HG03469 (cell line): ENCODE data around the gene OR9Q1.
"Not testable (repeated sequence)": the region's sequence is repeated elsewhere in the genome, so short reads cannot be mapped to it uniquely, and the experiment has no call there.

Experiments used
- ATAC-seq: cut with Tn5 transposase; IDR thresholded peaks from one replicate; pipeline ENCODE4 v1.9.1; 2021; ENCODE audit warnings: mild to moderate bottlenecking, moderate library complexity, moderate number of reproducible peaks; ENCODE audit not compliant: unreplicated experiment

The OR9Q1 gene

DNA sequence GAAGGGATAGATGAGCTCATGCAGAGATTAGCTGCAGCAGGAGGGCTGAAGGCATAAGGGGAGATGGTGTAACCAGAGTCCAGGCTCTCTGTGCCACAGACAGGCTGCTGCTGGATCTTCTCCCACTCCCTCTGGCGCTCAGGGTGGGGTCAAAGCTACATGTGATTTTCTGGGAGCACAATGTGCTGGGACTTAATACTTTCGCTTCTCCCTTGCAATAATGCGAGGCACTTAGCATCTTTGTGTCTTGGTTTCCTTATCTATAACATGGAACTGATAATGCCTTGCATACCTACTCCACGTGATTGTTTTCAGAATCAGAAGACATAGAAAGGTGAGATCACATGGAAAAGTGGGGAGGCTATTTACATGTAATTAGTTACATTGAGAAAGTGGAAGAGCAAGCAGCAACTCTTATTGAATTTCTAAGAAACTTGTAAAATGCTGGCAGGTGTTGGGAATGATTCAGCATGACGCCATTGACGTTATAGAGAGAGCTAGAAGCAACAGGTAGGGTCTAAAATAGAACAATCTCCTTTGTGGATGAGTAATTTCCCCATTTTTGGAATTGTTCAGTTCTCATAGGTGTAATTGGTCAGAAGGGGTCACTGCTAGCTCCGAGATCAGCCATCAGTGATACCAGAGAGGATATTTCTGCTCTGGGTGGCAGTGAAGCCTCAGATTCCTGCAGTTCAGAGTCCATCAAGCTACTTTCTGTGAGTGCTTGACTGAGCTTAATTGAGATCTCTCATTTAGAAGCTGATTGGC is 109.8 kb downstream of the OR9Q1 start:
- no peak for ATAC-seq

DNA sequence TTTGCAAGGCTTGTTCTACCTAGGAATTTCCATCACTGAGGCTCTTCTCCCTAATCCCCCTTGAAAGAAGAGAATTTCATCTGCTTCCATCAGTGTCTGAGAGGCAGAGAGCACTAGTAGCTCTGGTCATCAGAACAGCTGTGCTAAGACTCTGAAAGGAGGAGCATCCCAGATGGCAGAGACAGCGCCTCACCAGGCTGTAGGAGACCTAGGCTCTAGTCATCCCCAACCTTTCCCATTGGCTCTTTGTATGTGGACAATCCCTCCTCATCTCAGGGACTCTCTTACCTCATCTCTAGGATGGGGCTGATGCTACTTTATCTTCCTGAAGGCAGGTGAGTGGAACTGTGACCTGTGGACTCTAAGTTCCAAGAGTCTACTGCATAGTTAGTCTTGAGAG is 110.5 kb downstream of the OR9Q1 start:
- no peak for ATAC-seq

DNA sequence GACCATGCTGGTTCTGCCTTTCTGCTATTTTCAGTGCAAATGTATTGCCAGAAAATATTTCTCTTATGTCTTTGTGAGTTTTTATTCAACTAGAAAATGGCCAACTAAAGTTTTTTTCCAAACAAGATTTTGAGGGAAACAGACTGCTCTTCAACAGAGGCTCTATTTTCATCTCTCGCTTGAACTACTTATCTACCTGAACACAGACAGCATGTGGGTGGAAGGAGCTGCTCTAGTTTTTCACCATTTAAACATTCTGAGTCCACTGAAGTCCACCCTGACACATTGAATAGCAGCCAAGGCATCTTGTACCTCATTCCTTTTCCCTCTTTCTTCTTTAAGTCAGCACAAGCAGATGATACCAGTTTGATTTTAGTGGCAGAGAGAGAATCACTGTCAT is 111.5 kb downstream of the OR9Q1 start:
- ATAC-seq, result no peak

DNA sequence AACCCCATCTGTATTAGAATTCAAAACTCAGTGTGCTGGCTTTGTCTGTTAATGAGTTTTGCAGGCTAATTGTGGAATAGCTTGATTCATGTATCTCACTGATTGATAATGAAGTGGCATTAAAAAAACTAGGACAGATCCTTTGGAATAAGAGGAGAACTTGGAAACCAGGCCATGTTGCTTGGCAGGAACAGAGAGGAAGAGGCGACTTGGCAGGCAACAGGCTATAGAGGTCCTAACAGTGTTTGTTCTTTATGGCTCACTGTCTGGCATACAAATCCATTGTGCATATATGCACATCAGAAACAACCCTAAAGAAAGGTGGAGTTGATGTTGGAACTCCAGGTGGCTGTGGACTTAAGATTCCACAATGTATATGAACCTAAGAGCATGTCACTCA is 119.1 kb downstream of the OR9Q1 start:
- ATAC-seq, result no peak

DNA sequence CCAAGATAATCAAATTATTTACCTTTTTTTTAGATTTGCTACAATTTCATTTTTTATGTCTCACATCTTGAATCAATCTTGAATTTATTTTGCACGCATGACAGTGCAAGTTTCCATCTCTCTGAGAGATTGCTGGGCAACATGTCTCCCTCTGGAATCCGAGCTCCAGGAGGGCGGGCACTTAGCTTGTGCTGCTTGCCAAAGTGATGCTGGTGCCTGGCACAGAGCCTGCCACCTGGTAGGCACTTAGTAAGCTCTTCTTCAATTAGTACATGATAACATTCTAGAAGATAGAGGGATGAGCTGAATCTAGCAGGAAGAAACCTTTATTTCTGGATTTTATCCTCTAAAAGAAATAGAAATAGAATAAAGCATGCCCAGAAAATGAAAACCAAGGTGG is 129.1 kb downstream of the OR9Q1 start:
- ATAC-seq, result no peak

DNA sequence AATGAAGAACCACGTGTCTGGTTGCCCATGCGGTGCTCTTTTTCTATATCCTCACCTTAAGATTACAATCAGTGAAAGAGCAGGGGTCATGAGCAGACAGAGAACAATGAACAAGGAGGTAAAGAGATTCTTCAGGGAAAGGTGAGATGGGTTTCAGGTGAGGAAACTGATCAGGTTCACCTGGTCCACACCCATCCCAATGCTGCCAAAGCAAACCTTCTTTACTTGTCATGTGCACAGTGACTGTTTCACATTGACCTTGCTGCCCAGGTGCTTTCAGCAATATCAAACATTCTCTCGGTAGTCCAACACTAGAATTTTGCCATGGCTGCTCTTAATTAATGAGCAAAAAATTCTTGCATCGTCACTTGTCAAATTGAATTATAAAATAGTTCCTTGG is 140.7 kb downstream of the OR9Q1 start:
- ATAC-seq, result no peak

DNA sequence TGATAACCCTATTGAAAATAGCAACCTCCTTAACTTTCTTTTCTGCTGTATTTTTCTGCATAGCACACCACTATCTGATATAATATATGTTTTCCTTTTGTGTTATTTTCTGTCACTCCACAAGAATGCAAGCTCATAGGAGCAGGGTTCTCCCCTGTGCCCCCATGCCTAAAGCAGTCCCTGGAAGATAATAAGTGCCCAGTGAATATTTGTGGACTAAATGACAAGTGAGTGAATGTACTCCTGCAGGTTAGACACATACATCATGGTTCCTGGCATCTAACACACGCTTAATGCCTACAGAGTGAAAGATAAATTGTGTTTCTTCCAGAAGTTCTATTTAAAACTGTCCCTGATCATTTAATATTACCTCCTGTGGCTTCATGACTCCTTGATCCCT is 141.3 kb downstream of the OR9Q1 start:
- ATAC-seq, result no peak

DNA sequence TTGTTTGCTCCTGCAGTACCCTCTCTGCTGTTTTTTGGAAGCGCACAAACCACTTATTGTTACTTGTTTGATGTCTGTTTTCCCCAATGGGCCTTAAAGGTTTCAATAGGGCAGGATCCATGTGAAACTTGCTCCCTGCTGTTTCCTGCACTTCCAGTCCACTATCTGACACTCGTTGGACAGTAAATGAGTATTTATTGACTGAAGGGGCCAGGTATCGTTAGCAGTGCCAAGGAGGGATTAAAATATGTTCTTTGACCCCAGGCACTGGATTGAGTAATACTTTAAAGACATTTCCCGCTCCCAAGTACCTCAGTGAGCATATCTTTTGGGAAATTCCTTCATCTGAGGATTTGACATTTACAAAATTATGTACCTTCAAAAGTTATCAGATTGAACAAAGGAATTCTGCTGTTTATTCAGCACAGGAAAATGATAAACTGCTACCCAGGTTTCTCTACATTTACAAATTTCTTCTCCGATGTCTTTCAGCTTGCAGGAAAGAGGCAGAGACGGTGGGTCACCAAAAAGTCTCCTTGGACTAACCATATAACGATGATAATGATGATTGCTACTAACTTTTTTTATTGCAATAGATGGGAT is 141.9 kb downstream of the OR9Q1 start:
- no peak for ATAC-seq

DNA sequence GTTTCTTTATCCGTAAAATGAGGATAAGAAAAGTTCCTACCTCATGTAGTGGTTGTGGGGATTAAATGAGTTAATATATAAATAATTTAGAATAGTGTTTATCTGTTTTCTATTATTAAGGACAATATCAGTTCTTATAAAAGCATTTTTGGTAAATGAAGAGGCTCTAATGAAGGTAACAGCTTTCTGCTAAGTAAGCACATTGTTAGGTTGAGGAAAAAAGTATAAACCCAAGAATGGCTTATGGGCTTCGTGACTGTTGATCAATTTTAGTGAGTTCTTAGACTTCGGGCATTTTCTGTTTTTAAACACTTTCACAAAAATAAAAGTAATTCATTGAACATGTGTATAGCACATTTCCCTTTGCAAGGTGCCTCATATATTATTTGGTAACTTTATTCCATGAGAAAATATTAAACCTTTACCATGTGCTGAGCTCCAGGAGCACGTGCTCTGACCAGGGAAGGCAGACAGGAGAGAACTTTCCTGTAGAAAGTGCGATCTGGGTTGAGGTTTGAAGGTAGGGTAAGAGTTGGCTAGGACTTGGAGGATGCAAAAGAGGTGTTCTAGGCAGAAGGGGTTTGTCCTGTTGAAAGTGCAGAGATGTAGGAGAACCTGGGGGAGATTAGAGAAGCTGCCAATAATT is 153.9 kb downstream of the OR9Q1 start:
- ATAC-seq, result no peak

DNA sequence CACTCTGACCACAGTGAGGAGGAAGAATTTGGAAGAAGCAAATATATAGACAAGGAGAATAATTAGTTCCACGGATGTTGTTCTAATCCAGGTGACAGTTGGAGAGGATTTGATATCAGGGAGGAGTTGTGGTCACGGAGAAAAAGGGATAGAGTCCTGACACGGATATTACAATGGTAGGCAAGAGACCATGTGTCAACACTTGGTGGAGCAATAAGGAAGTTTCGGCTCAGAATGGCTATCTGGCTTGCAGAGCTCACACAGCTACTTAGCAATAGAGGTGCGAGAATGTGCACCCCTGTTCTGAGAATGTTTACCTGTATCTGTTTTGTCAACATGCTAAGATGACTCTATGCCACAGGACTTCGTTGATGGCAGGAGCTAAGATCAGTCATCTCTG is 154.8 kb downstream of the OR9Q1 start:
- ATAC-seq, result no peak

DNA sequence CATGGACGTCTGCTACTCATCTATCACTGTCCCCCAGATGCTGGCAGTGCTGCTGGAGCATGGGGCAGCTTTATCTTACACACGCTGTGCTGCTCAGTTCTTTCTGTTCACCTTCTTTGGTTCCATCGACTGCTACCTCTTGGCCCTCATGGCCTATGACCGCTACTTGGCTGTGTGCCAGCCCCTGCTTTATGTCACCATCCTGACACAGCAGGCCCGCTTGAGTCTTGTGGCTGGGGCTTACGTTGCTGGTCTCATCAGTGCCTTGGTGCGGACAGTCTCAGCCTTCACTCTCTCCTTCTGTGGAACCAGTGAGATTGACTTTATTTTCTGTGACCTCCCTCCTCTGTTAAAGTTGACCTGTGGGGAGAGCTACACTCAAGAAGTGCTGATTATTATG is 156.0 kb downstream of the OR9Q1 start:
- no peak for ATAC-seq

DNA sequence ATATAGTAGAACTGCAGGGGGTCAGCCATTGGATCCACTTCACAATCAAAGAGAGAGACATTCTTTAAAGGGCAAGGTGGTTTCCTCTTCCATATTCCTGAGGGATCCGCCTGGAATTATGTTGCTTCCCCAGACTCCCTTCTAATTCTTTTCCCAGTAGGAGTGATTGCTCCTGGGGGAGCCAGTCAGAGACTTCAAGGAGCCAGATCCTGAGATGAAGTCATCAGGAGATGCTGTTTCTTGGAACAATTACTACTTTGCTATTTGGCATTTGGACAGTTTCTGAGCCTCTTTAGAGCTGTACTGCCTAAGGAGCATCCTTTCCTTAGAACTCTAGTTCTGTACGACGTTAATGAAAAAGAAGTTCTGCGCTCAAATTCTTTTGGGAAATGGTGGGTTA is 163.3 kb downstream of the OR9Q1 start:
- no peak for ATAC-seq

DNA sequence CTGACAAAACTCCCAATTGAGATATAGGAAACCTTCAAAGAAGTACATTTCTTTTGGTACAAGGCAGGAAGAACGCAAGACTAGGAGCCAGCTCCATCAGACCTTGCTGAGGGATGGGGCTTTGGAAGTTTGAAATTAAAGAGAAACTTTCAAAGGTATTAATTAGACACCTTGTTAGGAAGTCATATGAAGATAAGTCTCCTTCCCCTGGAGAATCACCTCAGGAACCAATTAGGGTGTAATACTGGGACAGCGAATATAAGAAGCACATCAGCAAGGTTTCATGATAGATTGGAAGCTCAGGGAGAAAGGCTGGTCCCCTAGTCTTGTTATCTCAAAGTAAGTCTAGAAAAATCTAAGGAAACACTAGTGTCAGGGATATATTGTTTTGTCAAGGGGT is 165.1 kb downstream of the OR9Q1 start, which contains the start of gene OR9Q2:
Gene OR9Q2 (plus strand): TSS at position 301 of the 400 bp plus-strand sequence. CDS start 1,421 bp downstream, outside the sequence.
- ATAC-seq, result no peak

DNA sequence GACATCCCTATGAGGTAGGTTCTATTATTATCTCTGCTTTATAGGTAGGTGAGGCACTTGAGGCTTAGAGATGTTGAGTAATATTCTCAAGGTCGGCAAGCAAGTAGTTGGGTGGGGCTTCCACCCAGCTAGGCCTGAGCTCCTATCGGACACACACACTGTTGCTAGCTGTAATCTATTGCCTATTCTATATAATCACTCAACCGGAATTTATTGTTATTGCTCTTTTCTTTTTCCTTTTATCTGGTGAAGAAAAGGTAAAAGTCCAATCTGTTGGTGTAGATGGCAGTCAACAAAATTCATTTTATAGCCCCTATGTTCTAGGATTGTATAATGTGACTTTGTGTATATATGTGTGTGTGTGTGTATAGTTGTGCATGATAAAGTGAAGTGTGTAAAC is 168.5 kb downstream of the OR9Q1 start:
- ATAC-seq, result no peak

DNA sequence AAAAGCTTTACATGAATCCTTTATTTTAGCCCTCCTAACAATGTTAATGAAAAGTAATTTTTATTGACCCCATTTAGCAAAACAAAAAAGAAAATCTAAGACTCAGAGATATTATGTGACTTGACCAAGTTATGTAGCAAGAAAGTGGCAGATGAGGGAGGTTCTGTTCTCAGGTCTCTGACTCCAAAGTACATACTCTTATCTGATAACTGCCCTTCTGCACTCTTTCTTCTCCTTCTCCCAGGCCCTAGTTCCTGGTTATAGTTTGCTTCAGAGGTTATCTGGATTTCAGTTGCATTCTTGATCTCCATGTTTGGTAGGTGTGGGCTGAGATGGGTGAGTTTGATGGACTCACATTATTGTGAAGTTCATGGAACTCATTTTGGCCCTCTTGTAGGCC is 169.7 kb downstream of the OR9Q1 start:
- ATAC-seq, result no peak

DNA sequence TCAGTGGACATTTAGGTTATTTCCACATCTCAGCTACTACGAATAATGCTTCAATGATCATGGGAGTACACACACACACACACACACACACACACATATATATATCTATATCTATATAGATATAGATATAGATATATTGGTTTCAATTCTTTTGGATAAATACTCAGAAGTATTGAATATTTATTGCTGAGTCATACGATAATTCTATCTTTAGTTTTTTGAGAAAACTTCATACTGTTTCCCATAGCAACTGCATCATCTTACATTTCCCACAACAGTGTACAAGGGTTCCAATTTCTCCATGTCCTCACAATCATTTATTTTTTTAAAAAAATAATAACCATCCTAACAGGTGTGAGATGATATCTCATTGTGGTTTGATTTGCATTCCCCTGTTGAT is 172.3 kb downstream of the OR9Q1 start:
- ATAC-seq, result no peak

DNA sequence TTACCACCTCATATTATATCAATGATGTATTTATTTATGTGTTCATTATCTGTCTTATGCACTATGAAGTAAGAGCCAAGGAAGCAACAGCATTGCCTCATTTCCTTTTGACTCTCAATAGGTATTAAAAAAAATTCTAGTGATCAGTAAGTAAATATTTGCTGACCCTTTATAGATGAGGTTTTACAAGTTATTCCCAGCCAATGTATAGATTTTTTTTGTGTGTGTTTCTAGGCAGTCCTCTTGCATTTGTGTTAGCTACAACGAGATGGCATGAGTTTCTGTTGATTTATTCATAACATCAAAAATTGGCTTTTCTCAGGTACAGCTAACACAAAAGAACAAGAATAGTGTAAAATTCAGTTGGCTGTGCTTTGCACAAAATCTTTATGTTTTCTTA is 175.6 kb downstream of the OR9Q1 start:
- no peak for ATAC-seq

DNA sequence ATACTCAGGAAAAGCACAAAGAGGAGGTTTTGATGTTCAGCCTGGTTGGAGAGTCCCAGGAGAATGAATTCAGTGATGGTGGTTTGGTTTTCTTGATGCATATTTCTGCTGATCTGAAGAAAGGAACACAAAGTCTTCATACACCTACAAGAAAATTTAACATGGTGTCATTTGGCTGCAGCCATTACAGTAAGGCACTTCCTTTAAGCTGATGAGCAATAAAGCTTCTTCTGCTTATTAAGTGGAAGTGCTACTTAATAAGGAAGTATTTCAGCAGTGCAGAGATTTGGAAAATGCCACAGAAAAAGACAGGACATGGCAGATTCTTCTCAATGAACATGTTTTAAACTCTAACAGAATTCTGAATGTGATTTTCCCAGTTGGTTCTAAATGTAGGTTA is 180.4 kb downstream of the OR9Q1 start, which contains the start of gene OR1S2:
Gene OR1S2 (minus strand): TSS at position 101 of the 400 bp plus-strand sequence. CDS start 0 bp downstream, at position 101.
- ATAC-seq, result no peak

DNA sequence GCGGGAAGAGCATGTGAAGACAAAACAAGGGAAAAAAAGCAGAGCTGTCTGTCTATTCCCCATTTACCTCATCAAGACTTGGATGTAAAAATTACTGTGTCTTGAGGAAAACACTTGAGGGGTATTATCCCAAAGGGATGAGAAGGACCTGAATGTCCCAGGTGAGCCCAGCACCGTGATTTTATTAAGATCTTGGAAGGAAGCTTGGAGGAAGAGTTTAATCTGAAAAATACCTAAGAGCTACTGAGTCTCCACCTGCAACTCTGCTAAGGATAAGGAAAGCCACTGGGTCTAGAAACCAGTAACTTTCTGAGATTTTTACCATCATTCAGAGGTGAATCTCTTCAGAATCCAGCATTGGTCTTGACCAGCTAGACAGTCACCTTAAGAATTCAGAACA is 188.7 kb downstream of the OR9Q1 start, which contains the start of gene OR1S1:
Gene OR1S1 (plus strand): TSS at position 301 of the 400 bp plus-strand sequence.
- ATAC-seq, result not testable (repeated sequence)

DNA sequence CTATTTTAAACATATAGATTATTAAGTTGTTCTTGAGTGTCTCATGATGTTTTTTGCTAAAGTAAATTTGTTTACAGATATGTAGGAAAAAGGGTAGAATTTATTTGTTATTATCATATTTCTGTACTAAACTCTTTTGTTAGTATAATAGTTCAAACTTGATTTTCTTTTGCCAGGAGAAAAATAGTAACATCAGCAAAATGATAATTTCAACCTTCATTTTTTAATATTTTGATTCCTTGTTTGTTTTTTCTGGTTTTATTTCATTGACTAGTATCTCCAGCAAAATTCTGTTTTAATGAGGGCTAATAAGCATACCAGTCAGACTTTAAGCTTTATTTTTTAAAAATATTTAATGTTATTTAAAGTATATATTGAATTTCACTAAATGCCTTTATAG is 192.8 kb downstream of the OR9Q1 start:
- no peak for ATAC-seq

DNA sequence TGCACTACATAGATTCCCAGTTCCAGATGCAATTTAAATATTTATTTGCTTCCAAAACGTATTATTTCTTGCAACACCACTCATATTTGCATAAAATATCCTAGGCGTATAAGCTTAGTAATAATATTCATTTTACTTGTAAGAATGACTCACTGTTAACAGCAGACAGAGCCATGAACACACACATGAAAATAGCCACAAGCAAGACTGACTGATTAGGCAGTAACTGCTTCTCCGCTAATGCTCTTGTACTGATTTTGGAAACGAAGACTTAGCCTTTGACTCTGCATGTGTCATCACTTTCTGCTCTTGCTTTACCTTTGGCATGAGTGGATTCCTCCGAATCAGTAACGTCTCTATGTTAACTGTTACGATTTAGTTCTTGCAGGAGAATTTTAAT is 199.0 kb downstream of the OR9Q1 start:
- ATAC-seq, result no peak
